ENCODE data around the gene FZD1. TPM values are rescaled to one million over a fixed set of nuclear protein-coding genes. Genes with fewer than 3 reads are reported as not detected.

FZD1 gene
- polyA plus RNA-seq (ENCODE audit: insufficient read length) = 12.0 TPM

DNA sequence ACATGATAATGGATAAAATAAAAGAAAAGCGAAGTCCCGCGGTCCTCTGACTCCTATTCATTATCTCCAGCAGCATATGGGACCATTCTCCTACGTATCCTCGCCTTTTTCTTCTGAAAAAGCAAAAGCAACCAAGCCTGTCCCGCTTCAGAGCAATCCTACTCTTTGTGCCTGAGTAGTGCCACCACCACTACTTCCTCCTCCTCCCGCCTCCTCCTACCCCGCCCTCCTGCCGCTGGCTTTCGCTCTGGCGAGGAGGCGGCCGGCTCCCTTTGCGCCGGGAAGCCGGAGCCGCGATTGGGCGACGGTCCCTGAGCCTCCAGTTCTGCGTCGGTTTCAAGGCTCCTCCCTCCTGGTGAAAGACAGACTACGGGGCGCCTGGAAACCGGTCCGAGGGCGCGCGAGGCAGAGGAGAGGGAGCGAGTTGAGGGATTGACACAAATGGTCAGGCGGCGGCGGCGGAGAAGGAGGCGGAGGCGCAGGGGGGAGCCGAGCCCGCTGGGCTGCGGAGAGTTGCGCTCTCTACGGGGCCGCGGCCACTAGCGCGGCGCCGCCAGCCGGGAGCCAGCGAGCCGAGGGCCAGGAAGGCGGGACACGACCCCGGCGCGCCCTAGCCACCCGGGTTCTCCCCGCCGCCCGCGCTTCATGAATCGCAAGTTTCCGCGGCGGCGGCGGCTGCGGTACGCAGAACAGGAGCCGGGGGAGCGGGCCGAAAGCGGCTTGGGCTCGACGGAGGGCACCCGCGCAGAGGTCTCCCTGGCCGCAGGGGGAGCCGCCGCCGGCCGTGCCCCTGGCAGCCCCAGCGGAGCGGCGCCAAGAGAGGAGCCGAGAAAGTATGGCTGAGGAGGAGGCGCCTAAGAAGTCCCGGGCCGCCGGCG is at the start of gene FZD1:
Gene FZD1 (plus strand): TSS at position 388 of the 878 bp plus-strand sequence. CDS start 448 bp downstream, at position 836.
- peak; percentile 95 for DNase-seq (ENCODE audit: low read depth)

DNA sequence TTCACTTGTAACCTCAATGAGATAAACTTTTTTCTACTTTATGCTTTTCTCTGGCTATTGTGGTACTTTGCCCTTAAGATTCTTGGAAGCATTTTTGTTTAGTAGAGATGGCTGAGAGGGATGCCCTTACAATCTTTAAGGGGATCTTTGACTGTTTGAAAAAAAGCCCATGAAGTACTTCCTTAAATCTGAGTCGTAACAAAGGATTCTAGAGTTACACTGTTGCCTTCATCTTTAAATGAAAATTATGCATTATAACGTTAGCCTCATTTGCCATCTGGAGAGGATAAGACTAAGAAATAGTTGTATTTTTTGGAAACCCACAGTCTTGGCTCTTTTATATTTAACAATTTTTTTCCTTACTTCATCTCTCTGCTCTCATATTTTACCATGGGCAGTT is 37.8 kb upstream of the FZD1 start:
- no peak for DNase-seq (ENCODE audit: low read depth)

DNA sequence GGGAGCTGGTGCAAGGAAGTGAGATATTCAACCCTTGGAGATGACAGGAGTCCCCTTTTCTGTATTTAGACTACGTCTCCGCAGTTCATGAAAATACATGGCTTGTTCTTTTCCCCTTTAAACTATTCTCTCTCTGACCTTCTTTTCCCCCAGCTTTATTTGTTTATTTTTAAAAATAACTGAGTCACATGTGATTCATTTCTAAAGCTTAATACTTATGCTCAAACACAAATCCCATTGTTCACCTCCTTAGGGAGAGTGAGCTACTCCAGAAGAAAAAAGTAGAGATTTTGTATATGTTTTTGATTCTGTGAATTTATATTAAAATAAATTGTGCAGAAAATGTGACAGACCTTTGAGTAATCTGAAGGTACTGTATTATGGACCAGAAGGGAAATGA is 35.9 kb upstream of the FZD1 start:
- DNase-seq (ENCODE audit: low read depth) = no peak

DNA sequence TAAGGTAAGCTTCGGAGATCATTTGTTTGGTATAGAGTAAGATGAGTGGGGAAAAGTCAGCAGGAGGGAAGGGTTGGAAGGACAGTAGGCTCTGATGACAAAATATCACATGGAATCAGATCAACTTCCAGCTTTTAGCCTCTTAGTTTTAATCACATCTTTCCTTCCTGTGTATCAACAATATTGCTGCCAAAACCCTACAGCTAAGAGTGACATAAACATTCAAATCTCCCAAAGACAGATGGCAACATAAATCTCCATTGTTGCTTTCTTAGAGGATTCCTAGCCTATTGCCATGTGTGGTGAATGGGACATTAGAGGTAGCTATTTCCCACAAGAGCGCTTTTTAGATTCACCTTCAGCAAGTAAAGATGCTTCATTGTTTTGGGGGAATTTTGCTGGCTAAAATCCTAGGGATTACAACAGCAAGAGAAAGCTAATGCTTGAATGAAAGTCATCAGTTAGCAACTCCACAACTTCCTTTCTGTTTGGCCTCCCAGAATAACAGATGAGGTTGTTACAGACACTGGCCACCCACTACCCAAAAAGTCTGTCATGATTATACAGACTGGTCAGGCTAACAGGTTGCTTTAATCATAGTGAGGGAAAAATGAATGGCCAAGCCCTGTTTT is 35.2 kb upstream of the FZD1 start:
- DNase-seq (ENCODE audit: low read depth) = no peak

DNA sequence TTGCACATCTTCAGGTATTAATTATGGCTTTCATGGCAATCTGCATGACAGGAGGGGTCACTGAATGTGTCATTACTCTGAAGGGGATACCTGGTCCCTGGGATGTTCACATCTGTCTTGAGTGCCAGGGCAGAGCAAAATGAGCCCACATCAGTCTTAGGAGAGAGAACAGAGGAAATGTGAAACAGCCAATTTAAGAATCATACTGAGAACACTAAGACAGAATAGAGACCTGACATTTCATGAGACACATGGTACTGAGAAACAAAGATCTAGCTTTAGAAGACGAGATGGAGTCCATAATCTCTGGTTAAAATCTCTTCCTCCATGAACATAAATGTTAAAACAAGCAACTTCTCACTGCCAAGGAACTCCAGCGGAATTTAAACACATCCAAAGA is 34.1 kb upstream of the FZD1 start:
- DNase-seq (ENCODE audit: low read depth) = no peak

DNA sequence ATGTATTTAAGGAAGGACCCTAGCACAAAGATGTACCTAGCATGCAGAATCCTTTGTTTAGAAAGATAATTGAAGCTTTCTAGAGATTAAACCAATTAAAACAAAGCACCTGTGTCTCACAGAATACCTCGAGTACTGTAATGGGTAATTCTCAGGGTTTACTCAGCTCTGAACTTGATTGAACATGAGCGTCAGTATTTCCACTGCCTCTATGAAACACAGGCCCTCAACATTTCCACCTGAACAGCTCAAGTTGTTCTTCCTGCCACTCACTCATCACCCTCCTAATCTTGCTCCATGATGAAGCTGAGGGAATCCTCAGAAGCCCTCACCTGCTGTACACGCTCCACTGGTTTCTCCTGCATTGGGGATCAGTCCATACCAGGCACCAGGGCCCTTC is 33.7 kb upstream of the FZD1 start:
- DNase-seq (ENCODE audit: low read depth) = no peak

DNA sequence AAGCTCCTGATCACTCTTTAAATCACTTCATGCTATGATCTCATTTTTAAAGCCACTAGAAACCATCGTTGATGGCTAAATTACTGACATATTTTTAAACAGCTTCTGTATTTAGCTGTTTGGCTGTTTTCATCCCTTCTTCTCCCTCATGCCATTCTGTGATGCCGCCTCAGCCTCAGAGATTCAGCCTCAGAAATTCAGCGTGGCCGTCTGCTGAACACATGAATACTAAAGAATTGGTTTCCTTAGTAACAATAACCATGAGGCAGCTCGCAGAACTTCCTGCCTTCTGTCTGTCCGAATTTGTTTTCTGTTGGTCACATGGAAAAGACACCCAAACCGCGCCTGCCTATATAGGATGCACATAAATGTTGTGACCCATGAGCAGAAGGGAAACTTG is 31.0 kb upstream of the FZD1 start:
- DNase-seq (ENCODE audit: low read depth) = no peak

DNA sequence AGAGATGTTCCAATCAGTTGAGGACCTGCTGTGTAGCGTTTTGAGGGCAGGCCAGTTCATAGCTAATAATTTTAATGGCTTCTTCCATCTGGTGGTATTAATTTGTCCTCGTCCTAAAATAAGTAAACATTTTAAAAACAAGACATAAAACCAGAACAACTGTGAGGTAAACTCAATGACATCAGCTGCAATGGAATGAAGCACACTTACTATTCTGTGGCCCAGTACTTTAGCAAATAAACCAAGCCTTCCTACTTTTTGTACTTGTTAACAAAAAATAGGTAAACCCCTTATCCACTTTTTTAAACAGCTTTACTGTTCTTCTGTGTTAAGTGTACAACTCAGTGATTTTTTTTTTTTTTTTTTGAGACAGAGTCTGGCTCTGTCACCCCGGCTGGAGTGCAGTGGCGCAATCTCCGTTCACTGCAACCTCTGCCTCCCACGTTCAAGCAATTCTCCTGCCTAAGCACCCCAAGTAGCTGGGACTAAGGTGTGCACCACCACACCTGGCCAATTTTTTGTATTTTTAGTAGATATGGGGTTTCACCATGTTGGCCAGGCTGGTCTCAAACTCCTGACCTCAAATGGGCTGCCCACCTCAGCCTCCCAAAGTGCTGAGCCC is 28.9 kb upstream of the FZD1 start:
- no peak for DNase-seq (ENCODE audit: low read depth)

DNA sequence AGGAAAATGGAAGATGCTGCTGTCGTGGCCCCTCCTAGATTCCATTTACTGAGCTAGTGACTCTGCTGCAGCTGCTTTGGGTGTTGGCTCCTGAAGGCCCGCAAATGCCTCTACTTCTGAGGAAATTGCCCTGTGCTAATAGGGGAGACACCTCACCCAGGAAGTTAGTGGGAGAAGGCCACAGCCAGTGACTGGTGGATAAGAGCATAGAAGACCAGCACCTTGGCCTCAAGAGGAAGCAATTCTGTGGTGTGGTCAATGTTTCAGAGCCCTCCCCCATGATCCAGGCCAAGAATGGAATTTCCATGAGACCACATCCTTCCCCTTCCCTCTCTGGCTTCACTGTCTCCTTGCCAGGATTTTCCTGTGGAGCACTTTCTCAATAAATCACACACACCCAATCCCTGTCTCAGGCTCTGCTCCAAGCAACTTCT is 25.0 kb upstream of the FZD1 start:
- DNase-seq (ENCODE audit: low read depth) = no peak

DNA sequence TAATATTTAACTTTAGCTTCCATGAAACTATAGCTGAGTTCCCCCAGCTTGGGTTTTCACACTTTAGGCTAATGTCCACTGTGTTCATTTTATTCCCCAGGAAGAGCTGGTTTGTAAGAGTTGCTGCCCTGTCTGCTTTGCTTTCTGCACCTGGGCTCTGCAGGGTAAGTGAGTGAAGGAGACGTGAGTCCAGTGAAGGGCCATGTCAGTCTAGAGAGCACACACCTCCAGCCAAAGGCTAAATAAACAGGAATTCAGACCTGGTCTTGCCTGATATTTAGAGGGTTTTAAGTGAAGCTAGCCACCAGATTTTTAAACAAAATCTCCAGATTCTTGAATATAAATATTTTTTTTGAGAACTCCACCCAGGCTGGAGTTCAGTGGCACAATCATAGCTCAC is 24.5 kb upstream of the FZD1 start:
- no peak for DNase-seq (ENCODE audit: low read depth)

DNA sequence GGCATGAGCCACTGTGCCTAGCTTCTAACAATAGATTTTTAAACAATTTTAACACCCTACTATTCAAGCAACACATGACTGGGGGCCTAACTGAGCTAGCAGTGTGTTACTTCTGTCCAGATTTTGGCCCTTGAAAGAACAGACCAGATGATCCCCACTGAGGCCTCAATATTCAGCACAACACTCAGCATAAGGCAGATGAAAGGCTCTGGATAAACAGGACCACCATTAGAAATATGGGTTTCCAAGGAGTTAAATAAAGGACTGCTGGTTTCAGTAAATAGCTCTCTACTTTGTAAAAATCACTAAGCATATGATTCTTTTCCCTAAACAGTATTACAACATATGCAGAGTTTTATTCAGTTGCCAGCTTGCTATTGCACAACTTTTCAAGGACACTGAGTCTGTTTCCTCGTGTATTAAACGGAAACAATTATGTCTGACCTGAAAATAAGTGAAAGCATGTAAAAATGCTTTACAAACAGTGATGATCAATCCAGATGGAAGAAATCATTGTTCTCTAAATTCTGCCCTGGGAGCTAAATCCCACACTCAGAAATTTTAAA is 23.8 kb upstream of the FZD1 start:
- DNase-seq (ENCODE audit: low read depth) = peak; percentile 93

DNA sequence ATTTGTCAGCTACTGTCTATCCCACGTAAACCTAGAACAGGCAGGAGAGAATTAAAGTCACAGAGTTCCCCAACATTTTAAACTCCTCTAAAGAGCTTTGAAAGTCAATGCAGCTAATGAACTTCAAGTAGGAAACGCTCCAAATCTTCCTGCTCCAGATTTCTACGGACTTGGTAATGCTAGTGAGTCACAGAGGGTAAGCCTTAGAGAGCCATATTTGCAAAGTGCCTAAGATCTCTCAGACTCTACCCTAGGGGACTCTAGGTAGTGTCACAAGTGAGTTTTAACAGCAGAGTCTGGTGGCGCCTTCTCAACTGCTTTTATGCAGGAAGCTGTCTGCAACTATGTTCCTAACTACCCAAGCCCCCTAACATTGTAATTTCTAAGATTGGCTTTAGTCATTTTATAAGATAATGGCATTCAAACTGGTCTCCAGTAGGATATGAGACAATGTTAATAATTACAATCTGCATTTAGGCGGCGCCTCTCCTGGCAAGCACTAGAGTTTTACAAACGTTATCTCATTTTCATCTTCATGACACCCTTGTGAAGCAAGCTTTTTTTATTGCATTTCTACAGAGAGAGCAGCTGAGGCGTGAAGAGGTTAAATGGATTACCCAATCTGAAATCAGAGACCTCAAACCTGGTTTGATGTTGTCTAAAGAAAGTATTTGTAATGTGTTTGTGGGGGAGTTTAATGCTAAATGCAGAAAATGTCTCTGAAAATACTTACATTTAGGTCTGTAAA is 22.0 kb upstream of the FZD1 start:
- DNase-seq (ENCODE audit: low read depth) = no peak

DNA sequence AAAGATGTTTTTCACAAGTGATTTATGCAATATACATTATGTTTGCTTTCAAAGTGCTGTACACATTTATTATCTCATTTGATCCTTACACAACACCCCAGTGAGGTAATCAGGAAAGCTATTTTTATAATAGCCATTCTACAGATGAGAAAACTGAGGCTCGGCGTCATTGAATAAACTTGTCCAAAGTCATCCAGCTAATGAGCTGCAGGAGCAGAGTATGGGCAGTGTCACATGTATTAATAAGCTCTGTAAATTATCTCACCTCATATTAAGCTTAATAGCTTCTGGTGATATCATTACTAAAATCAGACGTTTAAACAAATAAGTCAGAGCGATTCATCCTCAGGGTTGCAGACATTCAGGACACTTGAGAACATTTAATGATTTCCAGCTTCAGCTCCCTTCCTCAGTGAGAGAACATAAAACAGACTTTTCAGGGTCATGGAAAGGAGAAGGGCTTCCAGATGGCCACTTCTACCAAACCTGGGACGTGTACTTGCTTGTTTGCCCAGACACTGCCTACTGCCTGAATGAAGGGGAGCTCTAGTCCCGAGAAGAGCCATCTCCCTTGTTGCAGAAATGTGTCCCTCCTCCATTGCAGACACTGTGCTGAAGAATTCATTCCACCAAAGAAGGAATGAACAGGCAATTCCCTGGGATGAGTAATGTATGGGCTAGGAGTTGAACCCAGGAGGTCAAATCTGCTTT is 20.5 kb upstream of the FZD1 start:
- no peak for DNase-seq (ENCODE audit: low read depth)

DNA sequence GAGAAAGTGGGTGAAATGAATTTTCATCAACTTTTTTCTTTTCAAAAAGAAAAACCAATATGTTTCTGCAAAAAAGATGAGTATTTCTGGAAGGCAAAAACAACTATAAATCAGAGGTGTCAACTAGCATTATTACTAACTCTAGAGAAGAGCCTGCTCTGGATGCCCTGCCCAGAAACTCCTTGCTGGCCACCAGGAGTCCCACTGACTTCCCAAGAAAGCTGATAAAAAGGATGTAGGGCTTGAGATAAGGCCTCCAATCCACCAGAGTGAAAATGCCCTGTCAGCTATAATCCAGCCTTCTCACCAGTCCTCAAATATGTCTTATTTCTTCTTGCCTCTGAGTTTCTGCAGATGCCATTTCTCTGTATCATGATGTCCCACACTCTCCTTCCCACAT is 16.7 kb upstream of the FZD1 start:
- DNase-seq (ENCODE audit: low read depth) = no peak

DNA sequence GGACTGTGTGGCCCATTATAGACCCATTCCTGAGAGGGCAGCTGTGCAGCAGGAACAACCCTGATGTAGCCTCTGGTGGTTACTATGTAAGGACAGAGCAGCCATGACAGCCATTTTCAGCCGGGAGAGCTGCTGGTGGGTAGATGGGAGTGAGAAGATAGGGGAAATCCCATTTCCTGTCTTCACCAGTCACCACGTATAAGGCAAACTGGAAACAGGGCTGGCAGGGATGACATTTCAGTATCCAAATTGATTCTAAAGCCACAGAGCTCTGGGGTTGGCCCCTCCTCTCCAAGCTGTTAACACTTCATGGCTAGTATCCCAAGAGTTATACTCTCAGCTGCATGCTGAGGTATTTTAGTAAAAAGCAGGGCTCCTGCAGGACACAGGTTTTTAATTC is 15.2 kb upstream of the FZD1 start:
- no peak for DNase-seq (ENCODE audit: low read depth)

DNA sequence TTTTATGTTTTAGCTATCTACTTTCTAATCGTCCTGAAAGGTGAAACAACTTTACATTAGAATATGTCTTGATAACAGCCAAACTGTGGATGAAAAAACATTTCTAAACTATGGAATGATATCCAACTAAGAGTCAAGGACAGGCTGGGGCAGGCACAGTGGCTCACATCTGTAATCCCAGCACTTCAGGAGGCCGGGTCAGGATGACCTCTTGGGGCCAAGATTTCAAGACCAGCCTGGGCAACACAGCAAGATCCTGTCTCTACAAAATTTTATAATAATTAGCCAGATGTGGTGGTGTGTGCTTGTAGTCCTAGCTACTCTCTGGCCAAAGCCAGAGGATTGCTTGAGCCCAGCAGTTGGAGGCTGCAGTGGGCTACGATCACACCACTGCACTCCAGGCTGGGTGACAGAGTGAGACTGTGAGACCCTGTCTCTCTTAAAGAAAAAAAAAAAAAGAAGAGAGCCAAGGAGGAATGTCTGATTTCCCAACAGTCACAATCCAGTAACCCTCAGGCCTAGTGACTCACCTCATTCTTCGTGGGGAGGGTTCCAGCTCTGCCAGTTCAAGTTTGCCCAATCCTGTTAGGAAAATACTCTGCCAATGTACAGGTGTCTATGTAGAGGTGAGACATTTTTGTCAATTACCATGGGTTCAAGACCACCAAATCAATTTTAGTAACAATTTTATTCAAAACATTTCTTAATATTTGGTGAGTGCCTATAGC is 14.6 kb upstream of the FZD1 start:
- no peak for DNase-seq (ENCODE audit: low read depth)

DNA sequence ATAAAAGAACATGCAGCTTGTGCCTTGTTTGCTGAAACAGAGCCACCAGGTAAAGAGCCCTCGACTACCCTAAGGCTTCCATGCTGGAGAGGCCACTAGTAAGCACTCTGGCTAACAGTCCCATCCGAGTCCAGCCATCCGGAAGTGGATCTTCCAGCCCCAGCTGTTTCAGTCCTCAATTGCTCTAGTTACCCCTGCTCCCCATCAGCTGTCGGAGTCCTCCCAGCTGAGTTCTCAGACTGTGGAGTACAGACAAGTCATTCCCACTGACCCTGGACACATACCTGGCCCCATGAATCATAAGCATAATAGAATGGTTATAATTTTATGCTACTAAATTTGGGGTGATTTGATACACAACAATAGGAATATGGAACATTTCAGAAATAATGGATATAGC is 13.5 kb upstream of the FZD1 start:
- no peak for DNase-seq (ENCODE audit: low read depth)

DNA sequence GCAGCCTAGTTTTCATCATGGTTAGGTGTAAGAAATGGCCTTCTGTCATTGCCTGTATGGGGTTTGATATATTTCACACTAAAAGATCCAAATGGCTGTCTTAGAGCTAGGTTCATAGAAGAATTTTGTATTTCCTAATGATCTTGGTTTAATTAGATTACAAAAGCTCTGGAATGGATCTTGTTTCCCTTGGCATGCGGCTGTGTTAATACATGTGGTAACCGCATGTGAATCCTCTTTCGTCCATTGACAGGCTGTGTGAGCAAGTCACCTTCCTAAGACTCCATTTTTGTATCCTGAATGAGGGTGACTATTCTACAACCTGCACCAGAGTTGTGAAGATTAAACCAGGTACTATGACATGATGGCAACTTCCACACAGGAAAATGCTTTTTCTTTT is 12.4 kb upstream of the FZD1 start:
- no peak for DNase-seq (ENCODE audit: low read depth)

DNA sequence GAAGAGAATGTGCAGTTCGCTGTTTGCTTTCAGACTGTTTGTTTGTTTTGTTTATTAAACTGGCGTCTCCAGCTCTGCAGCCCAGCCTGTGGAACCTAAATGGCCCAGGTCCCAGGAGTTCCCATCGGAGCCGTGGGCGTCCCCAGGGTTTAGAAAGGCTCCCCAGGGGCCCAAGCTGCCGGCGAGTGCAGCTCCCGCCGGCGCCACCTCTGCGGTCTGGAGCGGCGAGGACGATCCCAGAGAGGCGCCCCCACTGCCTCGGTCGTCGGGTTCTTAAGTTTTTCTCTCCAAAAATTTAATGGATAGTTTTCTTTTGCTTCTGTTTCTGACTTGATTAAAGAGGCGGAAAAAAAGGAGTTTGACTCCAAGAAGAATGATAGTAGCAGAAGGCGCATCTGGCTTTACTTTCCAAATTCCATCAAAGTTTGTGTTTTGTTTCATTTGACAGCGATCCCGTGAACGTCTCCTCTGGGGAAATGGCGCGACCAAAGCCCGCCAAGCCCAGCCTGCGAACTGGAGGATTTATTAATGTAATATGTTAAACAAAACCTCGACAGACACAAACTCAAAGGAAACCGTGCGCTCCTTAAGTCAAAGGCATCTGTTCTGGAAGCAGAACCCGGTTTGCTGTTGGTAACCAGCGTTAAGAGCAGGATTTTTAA is 718 bp upstream of the FZD1 start:
- no peak for DNase-seq (ENCODE audit: low read depth)

Data from forelimb muscle (tissue), 1 donor.